ENCODE measurements around the gene HSPA12A. TPM values are rescaled to one million over a fixed set of nuclear protein-coding genes. Genes with fewer than 3 reads are reported as not detected.

The HSPA12A gene
- polyA plus RNA-seq, 1 experiment: 7.9 TPM

GRCh38 chr10:116667484-116667883, 74.9 kb downstream of the HSPA12A start:
- Histone ChIP-seq H3K36me3 (ENCODE audit: control insufficient read depth, insufficient read depth, low read length) (no peaks in the 10 kb centered on the region), H3K27me3 (ENCODE audit: control insufficient read depth, insufficient read depth, low read length) (peaks cover 2% of the 10 kb centered on the region; the same call in 1 of the 2 replicates), H3K4me3 (ENCODE audit: low read depth, low read length) (no peak overlapping the region)
- no peak for TF ChIP-seq CTCF (IDR thresholded peaks at IDR 0.05; ENCODE audit: insufficient read depth, low read depth, low read length)
- DNase-seq (ENCODE audit: low read depth): no peak
- ChIA-PET POLR2A (no interaction called here), CTCF (interaction anchor here (1.1 kb wide), 1 partner anchor 15 kb away, joined by 3 read pairs; no protein-coding TSS in a partner anchor)

- no peak for DNase-seq (ENCODE audit: low read depth)
- no peak for TF ChIP-seq CTCF (IDR thresholded peaks at IDR 0.05; ENCODE audit: insufficient read depth, low read depth, low read length)
Observed at GRCh38 chr10:116665541-116666125, 76.7 kb downstream of the HSPA12A start.

GRCh38 chr10:116664631-116665030, 77.7 kb downstream of the HSPA12A start:
- Histone ChIP-seq H3K36me3 (ENCODE audit: control insufficient read depth, insufficient read depth, low read length) (no peaks in the 10 kb centered on the region), H3K4me3 (ENCODE audit: low read depth, low read length) (no peak overlapping the region), H3K27me3 (ENCODE audit: control insufficient read depth, insufficient read depth, low read length) (peaks cover 2% of the 10 kb centered on the region; the same call in 1 of the 2 replicates)
- POLR2A ChIA-PET: no interaction called here
- no peak for DNase-seq (ENCODE audit: low read depth)
- TF ChIP-seq CTCF (IDR thresholded peaks at IDR 0.05; ENCODE audit: insufficient read depth, low read depth, low read length): no peak
- CTCF ChIA-PET: no interaction called here

More at GRCh38 chr10:116665541-116666125, 76.7 kb downstream of the HSPA12A start:
- Histone ChIP-seq H3K4me3 (ENCODE audit: low read depth, low read length) (no peak overlapping the region), H3K27me3 (ENCODE audit: control insufficient read depth, insufficient read depth, low read length) (peaks cover 2% of the 10 kb centered on the region; the same call in 1 of the 2 replicates), H3K36me3 (ENCODE audit: control insufficient read depth, insufficient read depth, low read length) (no peaks in the 10 kb centered on the region)
- CTCF ChIA-PET: no interaction called here
- POLR2A ChIA-PET: no interaction called here

GRCh38 chr10:116663342-116663741, 79.0 kb downstream of the HSPA12A start:
- POLR2A ChIA-PET: no interaction called here
- CTCF ChIA-PET: no interaction called here

GRCh38 chr10:116660860-116661259, 81.5 kb downstream of the HSPA12A start:
- Histone ChIP-seq H3K36me3 (ENCODE audit: control insufficient read depth, insufficient read depth, low read length) (no peaks in the 10 kb centered on the region), H3K4me3 (ENCODE audit: low read depth, low read length) (no peak overlapping the region), H3K27me3 (ENCODE audit: control insufficient read depth, insufficient read depth, low read length) (peaks cover 5% of the 10 kb centered on the region)
- DNase-seq (ENCODE audit: low read depth): no peak
- no peak for TF ChIP-seq CTCF (IDR thresholded peaks at IDR 0.05; ENCODE audit: insufficient read depth, low read depth, low read length)
- CTCF ChIA-PET: interaction anchor here (0.6 to 0.7 kb wide), 4 partner anchors 9 to 428 kb away, joined by 3 read pairs; no protein-coding TSS in a partner anchor
- POLR2A ChIA-PET: no interaction called here

More at GRCh38 chr10:116663342-116663741, 79.0 kb downstream of the HSPA12A start:
- Histone ChIP-seq H3K36me3 (ENCODE audit: control insufficient read depth, insufficient read depth, low read length) (no peaks in the 10 kb centered on the region), H3K4me3 (ENCODE audit: low read depth, low read length) (no peak overlapping the region), H3K27me3 (ENCODE audit: control insufficient read depth, insufficient read depth, low read length) (peaks cover 2% of the 10 kb centered on the region; the same call in 1 of the 2 replicates)
- no peak for TF ChIP-seq CTCF (IDR thresholded peaks at IDR 0.05; ENCODE audit: insufficient read depth, low read depth, low read length)
- DNase-seq (ENCODE audit: low read depth): no peak

All from BJ (cell line).